Activated CD8-positive, alpha-beta memory T cell treated with anti-CD3 and anti-CD28 coated beads, Interleukin-2, amount 50 U/mL, for 24 hours (primary cell): Measurements from ENCODE around the gene A2M.

ENCODE experiments used
- DNase-seq: peaks from one replicate; pipeline ENCODE4 v3.0.0-alpha.2; 2020; ENCODE audit errors: extremely low read depth

Gene A2M

GRCh38 chr12:9122091-9122609 lies 6.4 kb upstream of the A2M start:
- no peak for DNase-seq

DNA sequence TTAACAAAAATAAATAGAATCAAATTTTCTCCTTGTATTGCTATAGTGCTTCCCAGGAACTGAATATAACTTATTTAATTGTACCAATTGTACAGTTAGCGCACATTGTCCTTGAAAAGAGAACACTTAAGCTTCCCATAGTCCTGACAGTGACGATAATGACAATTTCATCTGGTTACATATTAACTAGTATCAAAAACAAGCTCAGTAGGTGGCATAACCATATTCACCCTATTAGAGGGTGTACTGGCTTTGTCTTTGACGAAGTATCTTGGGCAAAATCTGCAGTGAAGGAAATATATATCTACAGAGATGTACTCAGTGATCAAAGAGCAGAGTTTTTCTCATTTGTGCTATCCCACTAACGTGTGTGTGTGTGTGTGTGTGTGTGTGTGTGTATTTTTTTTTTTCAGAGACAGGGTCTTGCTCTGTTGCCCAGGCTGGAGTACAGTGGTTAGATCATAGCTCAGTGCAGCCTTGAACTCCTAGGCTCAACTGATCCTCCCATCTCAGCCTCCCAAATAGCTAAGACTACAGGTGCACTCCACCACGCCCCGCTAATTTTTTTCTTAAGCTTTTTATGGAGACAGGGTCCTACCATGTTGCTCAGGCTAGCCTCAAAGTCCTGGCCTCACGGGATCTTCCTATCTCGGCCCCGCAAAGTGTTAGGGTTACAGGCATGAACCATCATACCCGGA lies 4.9 kb upstream of the A2M start:
- no peak for DNase-seq

DNA sequence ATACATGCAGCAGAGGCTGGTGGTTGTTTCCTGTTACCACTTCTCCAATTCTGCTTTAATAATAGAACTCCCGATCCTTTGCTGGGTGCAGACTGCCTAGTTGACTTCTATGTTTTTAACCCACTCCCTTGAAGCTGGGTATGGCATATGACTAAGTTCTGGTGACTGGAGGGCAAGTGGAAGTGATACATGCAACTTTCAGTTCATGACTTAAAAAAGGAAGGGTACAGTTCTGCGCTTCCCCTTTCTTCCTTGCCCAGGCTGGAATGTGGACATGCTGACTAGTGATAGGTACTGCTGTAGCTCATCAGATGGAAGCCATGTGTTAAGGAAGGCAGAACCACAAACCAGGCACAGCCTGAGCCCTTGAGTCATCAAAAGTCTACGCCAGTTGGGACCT lies 2.4 kb upstream of the A2M start:
- no peak for DNase-seq

- DNase-seq: no peak
Measured at GRCh38 chr12:9114946-9115345, 773 bp downstream of the A2M start.

GRCh38 chr12:9113987-9114309 lies 1.8 kb downstream of the A2M start:
- DNase-seq: no peak

DNA sequence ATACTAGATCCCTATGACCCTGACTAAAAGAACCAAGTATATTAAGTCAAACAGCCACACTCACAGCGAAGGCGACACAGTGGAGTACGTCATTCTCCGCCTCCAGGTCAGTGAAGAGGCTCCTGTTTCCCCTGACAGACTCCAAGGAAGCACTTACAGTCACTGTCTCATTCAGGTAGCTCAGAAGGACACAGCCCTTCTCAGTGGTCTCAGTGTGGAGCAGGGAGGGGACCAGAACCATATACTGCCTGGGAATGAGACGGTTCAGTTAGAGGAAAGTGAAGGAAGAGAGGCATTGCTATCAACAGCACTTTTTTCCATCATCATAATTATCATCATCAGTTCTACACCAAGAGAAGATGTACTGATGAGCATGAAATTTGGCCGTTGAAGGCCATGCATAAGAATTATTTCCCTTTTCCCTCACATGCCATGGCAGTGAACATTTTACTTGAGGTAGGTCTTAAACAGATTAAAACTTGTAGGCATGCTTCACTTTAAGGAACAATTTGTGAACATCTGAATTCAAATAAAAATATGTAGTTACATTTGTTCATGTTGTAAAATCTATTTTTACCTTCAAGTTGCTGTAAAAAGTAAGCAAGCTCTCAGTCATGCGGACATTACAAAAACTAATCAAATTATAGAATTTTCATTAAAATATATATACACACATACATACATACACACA lies 2.3 kb downstream of the A2M start:
- DNase-seq: no peak

GRCh38 chr12:9112076-9112853 lies 3.5 kb downstream of the A2M start:
- no peak for DNase-seq

GRCh38 chr12:9111525-9111924 lies 4.2 kb downstream of the A2M start:
- DNase-seq: no peak

GRCh38 chr12:9109737-9110491 lies 5.8 kb downstream of the A2M start:
- DNase-seq: no peak

DNA sequence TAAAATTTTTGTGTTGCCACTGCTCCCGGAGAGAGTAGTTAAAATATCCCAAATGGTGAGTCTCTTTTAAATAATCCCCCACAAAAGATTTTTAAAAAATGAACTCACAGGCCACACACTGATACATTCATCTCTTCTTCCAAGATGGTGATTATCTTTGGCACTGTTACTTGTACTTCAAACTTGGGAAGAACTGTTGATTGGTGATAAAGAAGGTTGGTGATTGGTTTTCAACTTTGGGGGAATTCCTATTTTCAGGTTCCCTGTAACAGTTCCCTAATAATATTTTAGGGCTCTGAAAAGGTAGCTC lies 6.6 kb downstream of the A2M start:
- DNase-seq: no peak

GRCh38 chr12:9108504-9109212 lies 7.1 kb downstream of the A2M start:
- no peak for DNase-seq

DNA sequence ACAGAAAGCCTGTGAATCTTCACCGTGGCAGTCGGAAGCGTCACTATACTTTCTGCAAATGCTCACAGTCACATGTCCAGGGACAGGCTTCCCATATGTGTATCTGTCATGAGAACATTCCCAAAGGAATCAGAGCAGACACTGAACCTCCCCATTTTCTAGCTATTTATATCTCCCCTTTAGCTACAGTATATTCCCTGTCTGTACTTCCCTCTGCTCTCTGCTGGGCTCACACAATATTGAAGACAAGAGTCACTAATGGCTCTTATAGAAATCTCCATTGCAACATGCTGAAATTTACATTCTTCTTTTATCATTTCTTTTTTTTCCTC lies 8.2 kb downstream of the A2M start:
- DNase-seq: no peak

DNA sequence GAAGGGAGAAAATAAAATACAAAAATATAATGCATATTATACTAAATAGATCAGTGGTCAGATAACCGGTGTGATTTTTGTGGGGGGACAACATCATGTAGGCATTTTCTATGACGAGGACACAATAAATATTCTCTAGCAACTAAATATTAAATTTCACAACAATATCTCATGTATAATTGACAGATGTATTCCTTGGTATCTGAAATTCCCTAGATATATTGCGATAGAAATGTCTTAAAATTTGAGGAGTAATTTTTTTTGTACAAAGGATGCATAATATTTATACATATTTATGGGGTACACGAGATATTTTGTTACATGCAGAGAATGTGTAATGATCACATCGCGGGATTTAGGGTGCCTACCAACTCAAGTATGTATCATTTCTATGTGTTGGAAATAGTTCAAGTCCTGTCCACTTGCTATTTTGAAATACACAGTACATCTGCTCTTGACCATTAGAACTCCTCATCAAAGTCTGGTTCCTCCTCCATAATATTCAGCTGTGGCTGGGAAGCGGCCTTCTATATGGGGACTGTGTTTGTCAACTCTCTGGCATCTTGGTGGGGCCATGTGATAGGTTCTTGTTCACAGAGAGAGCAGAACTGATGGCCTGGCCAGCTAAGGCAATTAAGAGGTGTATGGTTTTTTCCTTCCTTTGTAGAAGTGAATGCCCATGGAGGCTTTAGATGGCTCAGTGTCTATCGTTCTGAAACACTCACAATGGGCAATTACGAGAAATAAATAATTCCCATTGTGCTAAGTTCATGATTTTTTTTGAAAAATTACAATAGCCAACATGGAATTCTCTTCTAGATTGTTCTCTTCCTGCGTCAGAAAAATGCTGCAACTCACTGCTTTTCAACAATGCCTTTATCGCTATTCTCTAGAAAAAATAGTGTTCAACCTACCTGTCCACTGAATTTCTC lies 8.8 kb downstream of the A2M start:
- no peak for DNase-seq

- no peak for DNase-seq
Measured at GRCh38 chr12:9106067-9106466, 9.7 kb downstream of the A2M start.

DNA sequence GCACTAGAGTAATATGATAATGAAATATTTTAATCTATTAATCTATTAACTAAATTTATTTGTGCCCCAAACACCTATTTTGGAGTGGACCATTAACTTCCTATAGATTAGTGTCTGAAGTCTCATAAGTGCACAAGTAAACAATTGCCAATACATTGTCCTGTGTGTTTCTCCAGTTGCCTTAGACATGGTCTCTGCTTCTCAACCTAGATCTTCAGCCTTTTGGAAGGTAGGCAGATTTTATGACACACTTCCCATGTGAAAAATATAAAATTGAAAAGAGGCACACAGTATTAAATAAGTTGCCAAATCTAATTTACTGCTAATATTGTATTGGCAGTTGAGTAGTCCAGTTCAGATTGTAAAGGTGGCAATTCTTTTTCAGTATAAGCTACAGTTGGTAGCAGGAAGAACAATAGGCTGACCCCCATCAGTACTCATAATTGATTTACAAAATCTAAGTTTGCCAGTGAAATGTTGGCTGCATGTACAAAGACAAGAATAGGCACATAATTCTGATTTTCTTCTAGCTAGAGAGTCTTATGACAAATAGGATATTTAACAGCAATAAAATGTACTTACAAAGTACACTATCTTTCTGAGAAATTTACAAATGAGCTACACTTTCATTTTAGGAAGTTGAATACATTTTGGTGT lies 10.8 kb downstream of the A2M start:
- DNase-seq: no peak

- DNase-seq: no peak
Measured at GRCh38 chr12:9104087-9104486, 11.6 kb downstream of the A2M start.

- no peak for DNase-seq
Measured at GRCh38 chr12:9103050-9103849, 12.5 kb downstream of the A2M start.

GRCh38 chr12:9101018-9101687 lies 14.6 kb downstream of the A2M start:
- no peak for DNase-seq
